H1 (cell line): Measurements from ENCODE around the gene MMD. TPM values are rescaled to one million over a fixed set of nuclear protein-coding genes. Genes with fewer than 3 reads are reported as not detected.

Experiments used
- CTCF ChIA-PET: fragments of 300-600 bp; sonication (Branson Sonifier 250); formaldehyde crosslinking; loops from one replicate; lab custom pipeline; 2021; ENCODE audit not compliant: partially characterized antibody; lab: Charles Lee
- POLR2A ChIA-PET: fragments of 300-600 bp; sonication (Branson Sonifier 250); formaldehyde crosslinking; loops from one replicate; lab custom pipeline; 2021; ENCODE audit warnings: inconsistent platforms; ENCODE audit not compliant: partially characterized antibody; lab: Charles Lee
- DNase-seq, 2 experiments: peaks; one replicate each; pipeline versions ENCODE4 v3.0.0 to v3.0.0-alpha.2; 2010 to 2022; ENCODE audit warnings: low spot score in 2 of 2, low read depth in 1 of 2, mixed read lengths in 1 of 2
- FAIRE-seq: peaks from 2 replicates; lab custom pipeline; 2011; peaks lifted over from hg19 to GRCh38; lab: Jason Lieb, UNC
- H2AFZ ChIP-seq: 2 replicates; pipeline ENCODE4 v1.8.1; 2012; ENCODE audit warnings: low read length, inconsistent platforms
- H2AK5ac ChIP-seq: 2 replicates; pipeline ENCODE4 v1.6.1; 2013; ENCODE audit warnings: low read depth, low read length
- H2BK120ac ChIP-seq: replicated peaks from 2 replicates; pipeline ENCODE3; 2013; ENCODE audit warnings: low read depth, low read length, inconsistent platforms
- H2BK12ac ChIP-seq: 2 replicates; pipeline ENCODE4 v1.6.1; 2013; ENCODE audit warnings: low read depth, low read length
- H2BK15ac ChIP-seq: 2 replicates; pipeline ENCODE4 v1.6.1; 2013; ENCODE audit warnings: low read length
- H2BK20ac ChIP-seq: 2 replicates; pipeline ENCODE4 v1.6.1; 2013; ENCODE audit warnings: low read length
- H2BK5ac ChIP-seq: 2 replicates; pipeline ENCODE4 v1.6.1; 2013; ENCODE audit warnings: low read depth, low read length
- H3K14ac ChIP-seq: 2 replicates; pipeline ENCODE4 v1.6.1; 2013; ENCODE audit warnings: inconsistent platforms; ENCODE audit not compliant: insufficient read length
- H3K18ac ChIP-seq: 2 replicates; pipeline ENCODE4 v1.6.1; 2013; ENCODE audit warnings: low read length; ENCODE audit errors: extremely low read depth
- H3K23ac ChIP-seq: 2 replicates; pipeline ENCODE4 v1.6.1; 2013; ENCODE audit warnings: inconsistent platforms; ENCODE audit not compliant: insufficient read length
- H3K23me2 ChIP-seq: 2 replicates; pipeline ENCODE4 v1.6.1; 2013; ENCODE audit warnings: low read depth, low read length
- H3K27ac ChIP-seq: 2 replicates; pipeline ENCODE4 v1.6.1; 2011; ENCODE audit warnings: low read depth, low read length, inconsistent platforms
- H3K27me3 ChIP-seq, 4 experiments: replicated peaks in 1 of 4; 1 replicate in 1 of 4; 2 replicates in 3 of 4; pipeline versions ENCODE4 v1.6.1 to v1.8.1; 2011 to 2013; ENCODE audit warnings: low read length in 3 of 4, mild to moderate bottlenecking in 3 of 4, inconsistent platforms in 2 of 4, mixed read lengths in 2 of 4, moderate library complexity in 1 of 4; ENCODE audit not compliant: control insufficient read depth in 3 of 4, insufficient read depth in 3 of 4; ENCODE audit errors: extremely low read depth in 1 of 4
- H3K36me3 ChIP-seq, 4 experiments: 2 replicates each; pipeline versions ENCODE4 v1.6.1 to v1.8.1; 2011 to 2013; ENCODE audit warnings: mild to moderate bottlenecking in 4 of 4, low read length in 3 of 4, moderate library complexity in 2 of 4, control low read depth in 1 of 4, inconsistent platforms in 1 of 4; ENCODE audit not compliant: insufficient read depth in 4 of 4, control insufficient read depth in 2 of 4
- H3K4ac ChIP-seq: replicated peaks from 2 replicates; pipeline ENCODE3; 2013; ENCODE audit warnings: low read length, low read depth, mixed read lengths, inconsistent platforms; ENCODE audit not compliant: insufficient read length
- H3K4me1 ChIP-seq, 4 experiments: replicated peaks in 1 of 4; 1 replicate in 1 of 4; 2 replicates in 3 of 4; pipeline versions ENCODE4 v1.6.1 to v1.8.1; 2011 to 2013; ENCODE audit warnings: low read length in 3 of 4, inconsistent platforms in 2 of 4, mixed read lengths in 1 of 4; ENCODE audit not compliant: insufficient read depth in 4 of 4, control insufficient read depth in 3 of 4
- H3K4me2 ChIP-seq, 2 experiments: 2 replicates each; pipeline versions ENCODE4 v1.6.1 to v1.8.1; 2011 to 2013; ENCODE audit warnings: low read depth in 2 of 2, low read length in 2 of 2, control low read depth in 1 of 2, inconsistent platforms in 1 of 2, mild to moderate bottlenecking in 1 of 2; ENCODE audit not compliant: insufficient read depth in 1 of 2
- H3K4me3 ChIP-seq, 4 experiments: fragments of 200-600, 300-600 bp in 1 of 4; sonication (generic), shearing (Covaris generic), sonication (Bioruptor Twin) in 1 of 4; 2 replicates each; pipeline versions ENCODE4 v1.5.1 to v1.8.1; 2011 to 2016; ENCODE audit warnings: low read length in 4 of 4, low read depth in 3 of 4, control low read depth in 2 of 4, inconsistent platforms in 2 of 4, mild to moderate bottlenecking in 2 of 4, mixed read lengths in 1 of 4, moderate library complexity in 1 of 4; ENCODE audit not compliant: insufficient read depth in 2 of 4; ENCODE audit errors: extremely low read depth in 1 of 4
- H3K56ac ChIP-seq: replicated peaks from 2 replicates; pipeline ENCODE3; 2013; ENCODE audit warnings: low read depth, mild to moderate bottlenecking, mixed read lengths, low read length, inconsistent platforms; ENCODE audit not compliant: insufficient read length
- H3K79me1 ChIP-seq: 2 replicates; pipeline ENCODE4 v1.6.1; 2013; ENCODE audit warnings: low read depth, low read length, control low read depth
- H3K79me2 ChIP-seq, 2 experiments: 2 replicates each; pipeline versions ENCODE4 v1.6.1 to v1.8.1; 2012 to 2013; ENCODE audit warnings: low read length in 2 of 2, mild to moderate bottlenecking in 2 of 2, inconsistent platforms in 1 of 2; ENCODE audit not compliant: insufficient read depth in 2 of 2, control insufficient read depth in 1 of 2
- H3K9ac ChIP-seq, 4 experiments: replicated peaks in 1 of 4; 1 replicate in 1 of 4; 2 replicates in 3 of 4; pipeline versions ENCODE4 v1.6.1 to v1.8.1; 2011 to 2013; ENCODE audit warnings: low read depth in 3 of 4, low read length in 3 of 4, control low read depth in 2 of 4, mild to moderate bottlenecking in 2 of 4, moderate library complexity in 2 of 4, inconsistent platforms in 1 of 4; ENCODE audit errors: extremely low read depth in 1 of 4
- H3K9me3 ChIP-seq, 2 experiments: 2 replicates each; pipeline versions ENCODE4 v1.6.1 to v1.8.1; 2012 to 2013; ENCODE audit warnings: mild to moderate bottlenecking in 2 of 2, moderate library complexity in 2 of 2, control low read depth in 1 of 2, inconsistent platforms in 1 of 2, low read depth in 1 of 2, low read length in 1 of 2, mixed read lengths in 1 of 2; ENCODE audit not compliant: insufficient read depth in 2 of 2
- H4K20me1 ChIP-seq, 2 experiments: replicated peaks in 1 of 2; 2 replicates each; pipeline versions ENCODE3 to v1.8.1; 2011 to 2013; ENCODE audit warnings: inconsistent platforms in 2 of 2, low read length in 2 of 2, mild to moderate bottlenecking in 1 of 2; ENCODE audit not compliant: insufficient read depth in 2 of 2, control insufficient read depth in 1 of 2
- H4K5ac ChIP-seq: 2 replicates; pipeline ENCODE4 v1.6.1; 2013; ENCODE audit warnings: low read length, low read depth, mixed read lengths, inconsistent platforms; ENCODE audit not compliant: insufficient read length
- H4K8ac ChIP-seq: 2 replicates; pipeline ENCODE4 v1.8.0; 2013; ENCODE audit warnings: mild to moderate bottlenecking, moderate library complexity, low read length, inconsistent platforms; ENCODE audit not compliant: insufficient read depth; ENCODE audit errors: extremely low read depth
- H4K91ac ChIP-seq: replicated peaks from 2 replicates; pipeline ENCODE3; 2013; ENCODE audit warnings: low read length, mixed read lengths, inconsistent platforms; ENCODE audit not compliant: insufficient read length
- BCL11A ChIP-seq, 2 experiments: IDR thresholded peaks; one replicate each; pipeline ENCODE4 v1.6.1; 2011; ENCODE audit warnings: low read depth in 2 of 2, low read length in 2 of 2, mild to moderate bottlenecking in 2 of 2
- BRCA1 ChIP-seq: IDR thresholded peaks from 2 replicates; pipeline ENCODE4 v1.6.1; 2012; ENCODE audit warnings: low read depth, low read length, improper control_type of control experiment
- CBX8 ChIP-seq: fragments of 300-800, 300-1000 bp; sonication (generic); IDR thresholded peaks from 2 replicates; pipeline ENCODE4 v1.7.1; 2016; ENCODE audit warnings: low read depth, low read length, borderline replicate concordance
- CHD1 ChIP-seq: IDR thresholded peaks from 2 replicates; pipeline ENCODE4 v1.6.1; 2012; ENCODE audit warnings: low read depth, low read length, improper control_type of control experiment
- CHD2 ChIP-seq: IDR thresholded peaks from 2 replicates; pipeline ENCODE4 v1.6.1; 2012; ENCODE audit warnings: low read length, improper control_type of control experiment
- CREB1 ChIP-seq: IDR thresholded peaks from 2 replicates; pipeline ENCODE4 v1.6.1; 2012; ENCODE audit warnings: inconsistent platforms
- CTBP2 ChIP-seq: IDR thresholded peaks from 2 replicates; pipeline ENCODE4 v1.7.0; 2011; ENCODE audit warnings: borderline replicate concordance, mild to moderate bottlenecking, moderate library complexity, mixed read lengths, low read length; ENCODE audit not compliant: insufficient read depth, insufficient read length
- EP300 ChIP-seq, 2 experiments: IDR thresholded peaks; 1 replicate in 1 of 2; 2 replicates in 1 of 2; pipeline ENCODE4 v1.6.1; 2011 to 2012; ENCODE audit warnings: low read depth in 2 of 2, low read length in 2 of 2, mild to moderate bottlenecking in 2 of 2, borderline replicate concordance in 1 of 2, inconsistent platforms in 1 of 2, moderate library complexity in 1 of 2
- EZH2 ChIP-seq: fragments of 200-600 bp; sonication (generic); IDR thresholded peaks from 2 replicates; pipeline ENCODE4 v1.7.1; 2012; ENCODE audit warnings: low read depth, mild to moderate bottlenecking, moderate library complexity, low read length, inconsistent platforms; ENCODE audit not compliant: severe bottlenecking
- GTF2F1 ChIP-seq: IDR thresholded peaks from 2 replicates; pipeline ENCODE4 v1.6.1; 2012; ENCODE audit warnings: low read depth, low read length, improper control_type of control experiment, borderline replicate concordance
- NANOG ChIP-seq: IDR thresholded peaks from 2 replicates; pipeline ENCODE4 v1.6.1; 2011; ENCODE audit warnings: low read length, low read depth, mild to moderate bottlenecking, inconsistent platforms; ENCODE audit not compliant: insufficient read depth, poor library complexity, severe bottlenecking
- POLR2A ChIP-seq, 2 experiments: IDR thresholded peaks; 1 replicate in 1 of 2; 2 replicates in 1 of 2; pipeline ENCODE4 v1.6.1; 2011; ENCODE audit warnings: low read depth in 2 of 2, low read length in 2 of 2, mild to moderate bottlenecking in 2 of 2; ENCODE audit errors: control extremely low read depth in 1 of 2
- SP1 ChIP-seq: IDR thresholded peaks from 2 replicates; pipeline ENCODE4 v1.6.1; 2011; ENCODE audit warnings: low read depth, low read length
- SUZ12 ChIP-seq: fragments of 200-600 bp; sonication (generic); IDR thresholded peaks from 2 replicates; pipeline ENCODE4 v1.6.1; 2012; ENCODE audit warnings: mild to moderate bottlenecking, inconsistent platforms, low read length, moderate library complexity, mixed read lengths
- TAF1 ChIP-seq: IDR thresholded peaks from 2 replicates; pipeline ENCODE4 v1.6.1; 2011; ENCODE audit warnings: mild to moderate bottlenecking, low read depth, low read length
- YY1 ChIP-seq: IDR thresholded peaks from 2 replicates; pipeline ENCODE4 v1.6.1; 2011; ENCODE audit warnings: low read depth, mild to moderate bottlenecking, low read length
- WGBS, 2 experiments: shearing (Covaris generic) in 1 of 2; methylation state at CpG; one replicate each; pipeline versions ENCODE4 v1.1.6 to v1.1.7; 2013 to 2015; ENCODE audit warnings: low lambda C conversion rate in 2 of 2, mixed read lengths in 2 of 2, inconsistent platforms in 1 of 2, low coverage in 1 of 2, missing lambda C conversion rate in 1 of 2; ENCODE audit not compliant: insufficient replicate concordance in 2 of 2, insufficient coverage in 1 of 2, insufficient read length in 1 of 2; ENCODE audit errors: extremely low coverage in 1 of 2, missing lambda C conversion rate in 1 of 2; 5-methylcytosine and 5-hydroxymethylcytosine counted together
- polyA plus RNA-seq, 7 experiments: library from polyadenylated mRNA; depleted of rRNA in 3 of 7; stranded (reverse) in 5 of 7; unstranded in 2 of 7; fragments of >200 nt in 5 of 7; fragments of 200-250 nt in 2 of 7; gene quantifications; 1 replicate in 5 of 7; 2 replicates in 1 of 7; 4 replicates in 1 of 7; pipeline versions ENCODE4 v1.2.1 to v1.2.3, GENCODE V29; 2011 to 2013; ENCODE audit warnings: missing spikeins in 2 of 7, mixed read lengths in 2 of 7
- total RNA-seq: library from RNA; stranded (reverse); fragmentation: NEBNext Ultra II Directional; extraction: Animal tissue kit (Norgen Biotek cat#: 25700); gene quantifications from 2 replicates; pipeline ENCODE4 v1.2.1, GENCODE V29; 2021

Gene MMD
- total and polyA plus RNA-seq, 2 of the 8 experiments (the other 6 are each of a cell fraction or from before 2014, with no cell fraction given), result 28.2 to 37.8 TPM

GRCh38 chr17:55346658-55347057 is 75.0 kb downstream of the MMD start:
- no peak for TF ChIP-seq EP300 (IDR thresholded peaks at IDR 0.05; ENCODE audit: borderline replicate concordance in 1 of 2, low read depth in 2 of 2, low read length in 2 of 2)
- TF ChIP-seq EZH2, result no peak
- TF ChIP-seq CHD1, result no peak
- TF ChIP-seq SUZ12, result no peak
- TF ChIP-seq CTBP2, result no peak
- no peak for TF ChIP-seq CHD2
- TF ChIP-seq CBX8, result no peak
- no peak for TF ChIP-seq SP1
- no peak for TF ChIP-seq TAF1
- TF ChIP-seq NANOG, result no peak
- TF ChIP-seq POLR2A (IDR thresholded peaks at IDR 0.05; ENCODE audit: control extremely low read depth in 1 of 2, low read depth in 2 of 2, low read length in 2 of 2), result no peak
- TF ChIP-seq CREB1, result no peak
- TF ChIP-seq YY1, result no peak
- TF ChIP-seq BCL11A (IDR thresholded peaks at IDR 0.05; ENCODE audit: low read depth in 2 of 2, low read length in 2 of 2), result no peak
- TF ChIP-seq BRCA1, result no peak
- TF ChIP-seq GTF2F1, result no peak
- no peaks in the 10 kb centered on the region for H3K79me1 ChIP-seq
- H2BK20ac ChIP-seq, result no peak overlapping the region
- no peak overlapping the region for H4K8ac ChIP-seq
- ChIA-PET POLR2A (no interaction called here), CTCF (interaction anchor here (1.0 to 5.3 kb wide), 11 partner anchors 10 to 342 kb away, joined by 3 to 39 read pairs (median 8); no protein-coding TSS in a partner anchor)
- no peak overlapping the region for H2AFZ ChIP-seq
- WGBS, 2 experiments, result 90% methylated on average over 1 of the region's 1 CpG; no CpG with 5 or more reads in 1 of the 2 experiments
- H3K36me3 ChIP-seq, result no peaks in the 10 kb centered on the region
- no peak overlapping the region for H4K5ac ChIP-seq
- H2AK5ac ChIP-seq, result no peak overlapping the region
- H2BK5ac ChIP-seq, result no peak overlapping the region
- H4K91ac ChIP-seq, result no peak overlapping the region
- no peaks in the 10 kb centered on the region for H3K23me2 ChIP-seq
- H3K18ac ChIP-seq, result no peak overlapping the region
- H3K9ac ChIP-seq, result no peak overlapping the region
- FAIRE-seq (no peak), DNase-seq (no peak)
- no peak overlapping the region for H2BK15ac ChIP-seq
- no peak overlapping the region for H3K4ac ChIP-seq
- H3K79me2 ChIP-seq, result no peaks in the 10 kb centered on the region
- H4K20me1 ChIP-seq, result no peaks in the 10 kb centered on the region
- no peak overlapping the region for H2BK120ac ChIP-seq
- H3K27ac ChIP-seq, result no peak overlapping the region
- H2BK12ac ChIP-seq, result no peak overlapping the region
- H3K4me1 ChIP-seq, result peaks cover 0 to 5% (median 3%) of the 10 kb centered on the region in 4 experiments; a peak in 5 of 7 replicates
- H3K4me2 ChIP-seq, result no peak overlapping the region
- no peak overlapping the region for H3K14ac ChIP-seq
- no peaks in the 10 kb centered on the region for H3K27me3 ChIP-seq
- no peak overlapping the region for H3K4me3 ChIP-seq
- peaks cover 2 to 3% of the 10 kb centered on the region in 2 experiments; a peak in 1 of 4 replicates for H3K9me3 ChIP-seq
- H3K56ac ChIP-seq, result no peak overlapping the region
- H3K23ac ChIP-seq, result no peak overlapping the region
